Measurements from ENCODE around the gene PDE5A.
A peak's percentile ranks its signal among the peaks of the same experiment; 100 is the strongest.
"Not testable (repeated sequence)": the region's sequence is repeated elsewhere in the genome, so short reads cannot be mapped to it uniquely, and the experiment has no call there.

The PDE5A gene

DNA sequence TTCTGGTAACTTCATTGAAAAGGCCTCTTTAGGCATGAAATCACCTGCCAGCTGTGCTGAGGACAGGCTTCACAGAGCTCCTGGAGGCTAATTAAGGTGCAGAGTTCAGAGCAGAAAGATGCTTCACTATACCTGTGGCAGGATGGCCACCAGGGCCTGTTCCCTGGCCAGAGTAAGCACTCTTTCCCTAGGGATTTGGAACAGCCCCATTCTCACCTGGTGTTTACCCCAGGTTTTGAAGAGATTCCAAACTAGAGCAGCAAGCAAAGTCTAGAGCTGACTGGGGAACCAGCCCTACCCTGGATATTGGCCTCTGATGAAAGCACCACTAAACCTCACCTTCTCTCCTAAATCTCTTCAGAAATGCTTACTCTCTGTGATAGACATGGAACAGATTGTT, 148.8 kb downstream of the PDE5A start:
- FAIRE-seq (no peak), DNase-seq (ENCODE audit: insufficient read length, low spot score) (no peak)

DNA sequence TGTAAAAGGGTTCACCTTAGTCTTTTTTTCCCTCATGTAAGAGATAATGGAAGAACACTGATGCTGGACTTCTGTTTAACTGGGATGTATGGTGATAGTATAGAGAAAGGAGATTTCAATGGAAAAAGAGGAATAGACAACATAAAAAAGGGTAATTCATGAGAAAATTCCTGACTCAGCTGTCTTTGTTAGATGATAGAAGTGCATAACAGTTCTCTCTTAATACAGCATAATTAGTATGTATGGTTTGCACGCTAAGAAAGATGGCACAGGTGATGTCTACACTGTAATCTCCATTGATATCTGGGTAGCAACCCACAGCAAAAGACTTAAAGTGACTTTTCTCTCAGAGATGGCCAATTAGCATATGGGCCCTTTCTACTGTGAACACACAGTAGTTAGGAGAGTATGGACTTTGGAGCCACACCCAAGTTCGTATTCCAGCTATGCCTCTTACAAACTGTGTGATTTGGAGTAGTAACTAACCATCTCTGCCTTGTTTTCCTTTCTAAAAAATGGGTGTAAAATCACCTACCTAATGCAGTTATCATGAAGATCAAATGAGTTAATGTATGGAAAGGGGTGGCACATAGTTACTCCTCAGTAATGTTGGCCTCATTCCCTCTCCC, 149.3 kb downstream of the PDE5A start:
- no peak for FAIRE-seq
- no peak for DNase-seq (ENCODE audit: insufficient read length, low spot score)

DNA sequence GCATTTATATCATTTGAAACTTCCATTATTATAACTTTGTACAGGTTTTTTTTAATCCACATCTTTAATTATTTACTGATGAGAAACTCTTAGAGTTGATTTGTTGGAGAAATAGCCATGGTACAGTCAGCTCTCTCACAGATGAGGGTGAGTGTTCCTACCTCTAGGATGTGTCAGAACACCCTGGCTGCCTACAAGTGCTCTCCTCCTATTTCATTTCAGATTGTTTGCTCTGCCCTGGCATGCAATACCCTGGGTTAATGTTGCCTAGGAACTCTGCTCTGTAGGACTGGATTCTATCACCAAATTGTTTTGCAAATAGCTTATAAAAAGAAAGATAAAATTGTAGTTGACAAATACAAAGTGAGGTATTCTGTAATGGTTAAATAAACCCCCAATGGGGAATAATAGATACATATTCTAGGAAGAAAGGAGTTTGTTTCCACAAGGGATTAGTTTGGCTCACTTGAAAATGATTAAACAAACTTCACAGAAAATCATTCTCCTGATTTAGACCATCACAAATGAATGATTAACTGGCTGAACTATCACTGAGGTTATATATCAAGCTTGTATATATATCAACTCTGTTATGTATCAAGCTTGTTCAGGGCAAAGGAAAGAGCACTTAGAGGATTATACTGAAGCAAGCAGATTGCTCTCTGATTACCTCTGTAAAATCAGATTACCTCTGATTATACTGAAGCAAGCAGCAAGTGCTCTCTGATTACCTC, 150.0 kb downstream of the PDE5A start:
- FAIRE-seq (peak; percentile 51), DNase-seq (ENCODE audit: insufficient read length, low spot score) (no peak)

DNA sequence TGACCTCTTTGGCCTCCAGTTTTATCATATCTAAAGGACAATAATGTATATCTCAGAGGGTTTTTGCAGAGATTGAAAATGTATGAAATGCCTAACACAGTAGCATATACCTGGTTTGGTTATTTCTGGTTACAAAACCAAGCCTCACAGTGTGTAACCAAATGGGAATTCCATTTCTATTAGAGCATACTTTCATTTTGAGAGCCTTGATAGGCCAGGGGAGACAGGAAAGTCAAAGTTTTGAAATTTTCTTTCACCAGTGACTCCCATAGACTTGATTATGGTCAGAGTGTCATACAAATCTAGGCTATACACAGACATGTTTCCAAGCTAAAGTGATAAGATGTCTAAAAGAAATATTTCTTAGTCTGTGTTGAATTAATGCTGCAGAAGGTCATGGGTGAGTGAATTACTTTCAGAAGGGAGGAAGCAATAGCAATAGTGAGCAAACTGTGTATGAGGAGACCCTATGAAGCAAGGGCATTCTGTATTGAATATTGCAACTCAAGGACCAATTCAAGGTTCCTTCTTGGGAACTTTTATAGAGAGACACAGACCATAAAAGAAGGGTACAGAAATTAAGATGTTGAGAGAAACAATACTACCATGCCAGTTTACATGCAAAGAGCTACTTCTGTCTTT, 151.1 kb downstream of the PDE5A start:
- no peak for DNase-seq (ENCODE audit: insufficient read length, low spot score)

DNA sequence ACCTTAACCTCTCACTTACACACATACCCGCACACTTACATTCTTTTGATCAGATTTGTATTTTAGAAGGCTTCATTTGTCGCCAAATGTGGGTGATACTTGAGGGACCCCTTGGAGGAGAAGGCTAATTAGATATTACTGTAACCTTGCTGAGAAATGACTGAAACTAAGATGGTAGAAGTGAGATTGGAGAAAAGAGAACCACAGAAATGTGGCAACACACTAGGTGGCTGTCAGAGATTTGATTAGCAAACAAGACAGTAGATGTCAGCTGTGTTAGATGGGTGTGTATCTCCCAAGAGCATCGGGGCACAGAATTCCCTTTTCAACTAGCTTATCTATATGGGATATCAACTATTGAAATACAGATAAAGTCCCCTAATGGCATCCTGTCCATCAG, 157.3 kb downstream of the PDE5A start:
- peak; percentile 63 for FAIRE-seq
- DNase-seq (ENCODE audit: insufficient read length, low spot score): no peak

More for the DNA sequence above, 151.1 kb downstream of the PDE5A start:
- no peak for FAIRE-seq

DNA sequence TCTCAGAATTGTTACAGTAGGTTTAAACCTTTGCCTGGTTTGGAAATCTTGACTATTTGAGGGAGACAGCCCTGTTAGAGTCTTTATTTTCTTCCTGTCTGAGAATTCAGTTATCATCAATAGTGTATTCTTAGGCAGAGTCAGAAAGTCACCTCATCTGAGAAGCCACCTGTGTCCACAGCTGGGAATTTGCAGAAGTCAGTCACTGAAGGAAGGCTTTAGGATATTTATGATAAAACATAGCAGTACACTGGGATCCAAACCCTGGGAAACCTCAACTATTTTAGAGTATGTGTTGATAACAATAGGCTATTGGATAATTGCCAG, 157.9 kb downstream of the PDE5A start:
- DNase-seq (ENCODE audit: insufficient read length, low spot score): not testable (repeated sequence)
- FAIRE-seq: peak; percentile 31

DNA sequence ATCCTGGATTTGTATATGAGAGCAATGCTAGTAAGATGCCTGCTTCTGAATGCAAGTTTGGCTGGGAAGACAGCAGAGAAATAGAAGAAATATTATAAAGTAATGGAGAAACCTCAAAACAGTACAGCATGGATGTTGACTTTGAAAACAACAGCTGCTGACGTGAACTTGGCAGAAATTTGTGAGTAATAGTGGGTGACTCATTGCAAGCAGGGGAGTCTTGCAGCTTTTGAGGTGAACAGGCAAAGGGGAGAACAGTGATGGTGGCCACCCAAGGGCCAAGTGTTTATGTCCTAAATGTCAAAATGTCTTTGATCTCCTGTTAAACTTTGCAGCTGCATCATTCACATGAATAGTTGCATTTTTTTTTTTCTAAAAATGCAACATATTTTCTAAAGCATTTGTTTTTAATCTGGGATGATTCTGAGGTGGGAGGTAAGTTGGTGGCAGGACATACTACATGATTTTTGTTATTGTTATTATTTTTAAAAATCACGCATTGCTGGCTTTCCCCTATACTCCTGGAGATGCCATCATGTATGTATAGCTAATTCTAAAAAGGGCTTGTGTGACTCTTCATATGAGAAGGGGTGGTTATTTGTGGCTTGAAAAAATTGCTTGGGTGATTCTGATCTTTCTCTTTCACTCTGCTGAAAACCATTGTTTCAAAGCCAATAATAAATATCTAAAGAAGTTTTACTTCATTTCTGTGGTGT, 158.4 kb downstream of the PDE5A start:
- peak; percentile 86 for FAIRE-seq
- DNase-seq (ENCODE audit: insufficient read length, low spot score): not testable (repeated sequence)

DNA sequence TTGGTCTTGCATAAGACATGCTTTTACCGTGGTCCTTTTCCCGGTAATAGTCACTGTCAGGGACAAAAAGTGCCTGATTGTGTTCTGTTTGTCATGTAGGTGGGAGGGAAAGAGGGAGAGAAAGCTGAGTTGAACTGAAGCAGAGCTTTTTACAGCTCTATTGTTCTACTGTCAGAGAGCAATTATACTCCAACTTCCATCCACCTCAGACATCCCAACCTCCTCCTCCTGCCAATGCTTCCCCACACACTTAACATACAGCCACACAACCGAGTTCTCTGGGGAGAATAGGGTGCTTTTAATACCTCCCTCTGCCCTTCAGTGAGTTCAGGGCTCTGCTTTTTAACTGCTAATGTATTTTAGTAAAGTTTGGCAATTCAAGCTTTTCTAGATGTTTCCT, 159.6 kb downstream of the PDE5A start:
- not testable (repeated sequence) for FAIRE-seq; DNase-seq (ENCODE audit: insufficient read length, low spot score)

DNA sequence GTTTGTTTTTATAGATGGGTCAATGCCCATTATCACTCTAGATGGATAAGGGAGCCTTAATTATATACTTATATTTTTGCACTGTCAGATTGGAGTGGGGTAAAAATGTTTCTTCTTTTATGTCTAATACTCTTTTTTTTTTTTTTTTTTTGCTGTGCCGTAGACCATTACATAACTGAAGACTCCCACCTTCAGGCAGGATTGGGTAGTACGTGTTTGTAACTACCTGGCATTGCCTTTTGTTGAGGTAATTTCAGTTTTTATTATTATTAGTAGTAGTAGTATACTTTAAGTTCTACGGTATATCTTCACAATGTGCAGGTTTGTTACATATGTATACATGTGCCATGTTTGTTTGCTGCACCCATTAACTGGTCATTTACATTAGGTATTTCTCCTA, 165.9 kb downstream of the PDE5A start:
- not testable (repeated sequence) for DNase-seq (ENCODE audit: insufficient read length, low spot score); FAIRE-seq

DNA sequence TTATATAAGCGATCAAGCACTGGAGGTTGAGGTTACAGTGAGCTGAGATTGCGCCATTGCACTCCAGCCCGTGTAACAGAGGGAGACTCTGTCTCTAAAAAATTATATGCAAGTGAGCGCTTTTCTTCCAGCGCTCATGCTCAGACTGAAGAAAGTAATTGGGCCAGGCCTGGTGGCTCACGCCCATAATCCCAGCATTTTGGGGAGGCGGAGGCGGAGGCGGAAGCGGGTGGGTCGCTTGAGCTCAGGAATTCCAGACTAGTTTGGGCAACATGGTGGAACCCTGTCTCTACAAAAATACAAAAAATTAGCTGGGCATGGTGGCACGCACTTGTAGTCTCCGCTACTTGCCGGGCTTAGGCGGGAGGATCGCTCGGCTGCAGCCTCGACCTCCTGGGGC, 172.9 kb downstream of the PDE5A start:
- not testable (repeated sequence) for FAIRE-seq; DNase-seq (ENCODE audit: insufficient read length, low spot score)

DNA sequence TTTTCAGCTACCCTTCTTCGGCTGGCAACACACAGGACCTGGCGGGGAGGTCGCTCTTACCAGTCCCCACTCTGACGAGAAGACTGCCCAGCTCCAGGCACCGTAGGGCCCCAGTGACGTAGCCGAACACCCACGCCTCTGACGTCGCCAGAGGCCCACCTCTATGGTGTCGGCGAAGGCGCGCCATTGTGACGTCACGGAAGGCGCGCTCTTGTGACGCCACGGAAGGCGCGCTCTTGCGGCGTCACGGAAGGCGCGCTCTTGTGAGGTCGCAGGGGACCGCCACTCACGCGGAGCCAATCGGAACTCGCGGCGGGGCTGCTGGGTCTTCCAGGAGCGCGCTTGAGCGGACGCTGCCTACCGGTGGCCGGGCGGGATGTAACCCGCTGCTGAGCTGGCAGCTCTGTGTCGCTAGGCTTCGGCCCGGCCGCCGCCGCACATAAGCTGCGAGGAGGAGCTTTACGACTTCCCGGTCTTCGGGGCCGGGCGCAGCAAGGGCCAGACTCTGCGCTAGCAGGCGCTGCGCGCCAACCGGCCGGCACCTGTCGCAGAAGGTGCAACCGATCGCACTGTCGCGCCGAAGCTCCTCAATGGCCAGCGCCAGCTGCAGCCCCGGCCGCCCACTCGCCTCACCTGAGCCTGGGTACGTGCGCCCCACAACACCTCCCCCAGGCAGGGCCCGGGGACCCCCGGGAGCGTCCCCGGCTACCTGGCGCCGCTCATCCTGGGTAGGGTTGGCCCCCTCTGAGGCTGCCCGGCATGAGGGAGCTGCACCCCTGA, 173.9 kb downstream of the PDE5A start:
- DNase-seq (ENCODE audit: insufficient read length, low spot score): peak; percentile 65
- peak; percentile 18 for FAIRE-seq

DNA sequence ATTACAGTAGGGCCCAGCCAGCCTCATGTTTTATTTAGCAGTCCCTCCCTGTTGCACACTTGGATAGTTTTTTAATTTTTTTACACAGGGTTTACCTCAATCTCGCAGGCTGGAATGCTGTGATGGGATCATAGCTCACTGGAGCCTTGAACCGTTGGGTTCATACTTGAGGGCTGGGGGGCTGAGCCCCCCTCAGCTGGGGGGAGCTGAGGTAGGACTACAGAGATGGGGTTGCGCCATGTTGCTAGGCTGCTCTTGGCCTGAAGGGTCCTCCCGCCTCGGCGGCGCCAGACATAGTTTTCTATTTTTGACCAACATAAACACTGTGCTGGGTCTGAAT, 174.5 kb downstream of the PDE5A start:
- DNase-seq (ENCODE audit: insufficient read length, low spot score); FAIRE-seq: not testable (repeated sequence)

DNA sequence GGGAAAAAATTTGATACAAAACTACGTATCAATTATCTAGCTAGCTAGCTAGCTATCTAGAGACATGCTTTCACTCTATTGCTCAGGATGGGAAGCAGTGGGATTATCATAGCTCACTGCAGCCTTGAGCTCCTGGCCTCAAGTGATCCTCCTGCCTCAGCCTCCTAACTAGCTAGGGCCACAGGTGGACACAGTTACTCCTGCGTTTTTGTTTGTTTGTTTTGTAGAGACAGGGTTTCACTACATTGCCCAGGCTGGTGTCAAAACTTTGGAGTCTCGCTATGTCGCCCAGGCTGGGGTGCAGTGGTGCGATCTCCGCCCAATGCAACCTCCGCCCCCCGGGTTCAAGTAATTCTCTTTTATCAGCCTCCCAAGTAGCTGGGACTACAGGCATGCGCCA, 175.3 kb downstream of the PDE5A start:
- FAIRE-seq; DNase-seq (ENCODE audit: insufficient read length, low spot score): not testable (repeated sequence)

DNA sequence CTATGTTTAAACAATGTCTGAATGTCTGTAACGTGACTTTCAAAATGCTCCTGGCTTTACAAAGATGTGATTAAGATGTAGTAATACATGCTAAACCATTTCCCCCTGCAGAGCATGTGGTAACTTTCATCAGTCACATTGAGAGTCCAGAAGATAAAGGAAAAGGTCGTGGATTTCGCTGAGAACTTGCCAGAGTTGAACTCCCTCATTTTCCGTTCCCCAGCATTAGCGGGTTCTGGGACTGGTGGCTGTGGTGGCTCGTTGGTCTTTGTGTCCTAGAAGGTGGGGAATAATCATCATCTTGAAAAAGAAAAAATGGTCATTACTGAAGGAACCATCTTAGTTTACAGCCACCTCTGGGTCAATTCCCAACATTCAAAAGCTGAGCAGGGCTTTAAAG, 178.8 kb downstream of the PDE5A start:
- not testable (repeated sequence) for FAIRE-seq; DNase-seq (ENCODE audit: insufficient read length, low spot score)
